Adipose tissue (tissue), 3 donors: ENCODE measurements around the gene DOCK1. TPM values are rescaled to one million over a fixed set of nuclear protein-coding genes. Genes with fewer than 3 reads are reported as not detected.

Source experiments
- H3K27ac ChIP-seq: one replicate; pipeline ENCODE4 v1.5.1; 2013; ENCODE audit warnings: low read depth, low read length
- WGBS, 3 donors: extraction: QIAGEN DNeasy Blood & Tissue Kit; methylation state at CpG; one replicate each; pipeline ENCODE4 v1.1.7; 2013; 5-methylcytosine and 5-hydroxymethylcytosine counted together
- polyA plus RNA-seq, 3 donors: library from polyadenylated mRNA; stranded (reverse); fragments of 200-250 nt; gene quantifications; one replicate each; pipeline ENCODE4 v1.2.3, GENCODE V29; 2013
- donor health status: healthy with polysubstance abuse.
- donor health status: Bipolar disorder and iron deficiency.
- donor health status: healthy.

Gene DOCK1
- polyA plus RNA-seq, 3 donors: 9.5 to 21.6 (median 21.5) TPM

GRCh38 chr10:126964190-126964589, 59.0 kb downstream of the DOCK1 start:
- WGBS, 3 donors: 54 to 83% (median 55%) methylated on average over 7 of the region's 7 CpGs
- H3K27ac ChIP-seq: no peak overlapping the region

DNA sequence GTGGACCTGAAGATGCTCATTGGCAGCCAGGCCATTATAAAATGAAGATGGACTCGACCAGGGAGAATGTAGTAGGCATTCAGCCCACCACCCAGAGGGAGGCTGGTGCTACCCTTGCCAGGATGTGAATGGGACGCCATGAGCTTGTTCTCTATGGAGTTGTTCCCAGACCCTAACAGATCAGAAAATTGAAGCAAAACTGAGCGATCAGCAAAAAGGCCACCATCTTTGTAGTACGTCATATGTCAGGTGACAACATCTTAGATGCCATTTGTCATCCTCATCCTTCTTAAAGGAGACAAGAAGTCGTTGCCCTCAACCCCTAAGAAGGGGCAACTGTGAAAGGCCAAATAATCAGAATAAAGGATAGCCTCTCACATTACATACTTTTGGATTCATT, 61.7 kb downstream of the DOCK1 start:
- 90 to 91% (median 91%) methylated on average over 5 of the region's 5 CpGs for WGBS, 3 donors
- H3K27ac ChIP-seq: no peak overlapping the region

DNA sequence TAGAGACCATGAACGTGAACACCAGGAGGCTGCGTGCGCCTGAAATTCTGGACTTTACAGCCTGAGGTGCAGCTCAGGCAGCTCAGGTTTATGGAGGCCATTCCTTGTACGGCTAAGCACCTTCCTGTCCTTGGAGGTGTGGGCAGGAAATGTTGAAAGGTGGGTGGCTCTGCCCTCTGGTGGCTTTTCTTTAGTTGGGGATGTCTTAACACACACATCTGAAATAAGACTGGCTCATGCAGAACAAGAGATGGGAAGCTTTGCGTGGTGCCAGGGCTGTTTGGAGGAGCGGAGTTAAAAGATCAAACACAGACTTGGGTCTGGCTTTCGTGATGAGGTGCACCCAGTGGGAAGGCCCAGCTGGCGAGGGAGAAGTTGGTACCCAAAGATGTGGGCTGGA, 64.1 kb downstream of the DOCK1 start:
- WGBS, 3 donors: 89 to 93% (median 91%) methylated on average over 8 of the region's 8 CpGs
- no peak overlapping the region for H3K27ac ChIP-seq

GRCh38 chr10:126972635-126973414, 67.6 kb downstream of the DOCK1 start:
- WGBS, 3 donors: 41 to 46% (median 43%) methylated on average over 11 of the region's 11 CpGs
- no peak overlapping the region for H3K27ac ChIP-seq

GRCh38 chr10:126975221-126975620, 70.0 kb downstream of the DOCK1 start:
- WGBS, 3 donors: 95 to 96% (median 96%) methylated on average over 5 of the region's 5 CpGs
- no peak overlapping the region for H3K27ac ChIP-seq

DNA sequence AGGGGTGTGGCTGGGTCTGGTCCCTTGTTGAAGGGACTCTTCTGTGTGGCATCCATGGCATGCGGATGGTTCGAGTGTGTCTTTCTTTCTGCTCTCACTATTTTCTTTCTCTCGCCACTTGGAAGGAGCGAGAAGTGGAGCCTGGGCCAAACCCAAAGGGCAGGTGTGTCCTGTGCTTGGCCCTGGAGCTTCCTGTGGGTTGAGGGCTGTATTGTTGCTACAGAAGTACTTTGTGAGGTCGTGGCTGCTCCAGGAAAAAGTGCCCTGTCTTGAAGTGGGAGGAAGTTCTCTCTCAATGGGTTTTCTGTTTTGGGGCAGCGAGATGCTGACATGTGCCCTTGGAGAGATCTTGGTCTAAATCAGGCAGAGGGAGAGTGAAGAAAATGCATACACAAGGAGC, 72.0 kb downstream of the DOCK1 start:
- WGBS, 3 donors: 39 to 86% (median 60%) methylated on average over 6 of the region's 6 CpGs
- no peak overlapping the region for H3K27ac ChIP-seq

GRCh38 chr10:126979311-126979710, 74.1 kb downstream of the DOCK1 start:
- 80 to 94% (median 89%) methylated on average over 1 of the region's 1 CpG for WGBS, 3 donors

GRCh38 chr10:126993208-126993607, 88.0 kb downstream of the DOCK1 start:
- no peak overlapping the region for H3K27ac ChIP-seq
- 94 to 96% (median 96%) methylated on average over 7 of the region's 7 CpGs for WGBS, 3 donors

More at GRCh38 chr10:126979311-126979710, 74.1 kb downstream of the DOCK1 start:
- no peak overlapping the region for H3K27ac ChIP-seq

DNA sequence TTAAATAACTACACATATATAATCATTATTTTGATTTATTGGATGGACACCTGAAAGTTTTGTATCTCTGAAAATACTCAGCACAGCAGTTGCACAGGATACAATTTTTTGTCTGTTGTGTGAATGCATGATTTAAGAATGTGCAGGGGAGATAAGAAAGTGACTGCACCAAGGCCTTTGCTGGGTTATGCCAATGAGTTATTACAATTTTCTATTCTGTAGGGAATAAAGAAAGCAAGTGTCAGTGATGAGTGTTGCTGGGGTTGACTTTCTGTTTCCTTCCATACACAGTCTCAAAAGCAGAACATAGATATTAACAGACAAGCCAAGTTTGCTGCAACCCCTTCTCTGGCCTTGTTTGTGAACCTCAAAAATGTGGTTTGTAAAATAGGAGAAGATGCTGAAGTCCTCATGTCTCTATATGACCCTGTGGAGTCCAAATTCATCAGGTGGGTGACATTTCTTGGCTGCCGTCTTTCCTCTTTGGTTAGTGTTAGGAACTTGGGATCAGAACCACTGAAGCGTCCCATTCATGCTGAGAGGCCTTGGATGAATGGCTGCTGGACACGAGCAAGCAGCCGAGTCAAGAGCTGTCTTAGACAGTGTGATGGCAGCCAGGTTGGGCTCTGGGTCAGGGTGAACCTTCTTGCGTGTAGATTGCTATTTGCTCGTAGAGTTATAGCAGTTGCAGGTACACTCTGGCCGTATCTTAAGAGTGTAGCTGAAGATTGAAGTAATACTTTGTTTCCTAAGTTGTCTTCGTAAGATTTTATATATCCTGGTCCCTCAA, 92.8 kb downstream of the DOCK1 start:
- 91 to 95% (median 91%) methylated on average over 8 of the region's 8 CpGs for WGBS, 3 donors
- H3K27ac ChIP-seq: no peak overlapping the region

DNA sequence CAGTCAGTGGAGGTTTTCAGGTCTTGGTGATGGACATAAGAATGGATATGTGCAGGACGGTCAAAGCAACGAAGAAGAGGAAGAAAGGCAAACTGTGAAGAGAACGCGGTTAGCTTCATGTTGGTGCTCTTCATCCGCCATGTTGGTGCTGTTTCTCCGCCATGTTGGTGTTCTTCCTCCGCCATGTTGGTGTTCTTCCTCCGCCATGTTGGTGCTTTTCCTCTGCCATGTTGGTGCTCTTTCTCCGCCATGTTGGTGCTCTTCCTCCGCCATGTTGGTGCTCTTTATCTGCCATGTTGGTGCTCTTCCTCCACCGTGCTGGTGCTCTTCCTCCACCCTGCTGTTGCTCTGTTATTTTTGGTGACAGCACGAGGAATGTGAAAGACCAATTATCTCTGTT, 95.4 kb downstream of the DOCK1 start:
- no peak overlapping the region for H3K27ac ChIP-seq
- WGBS, 3 donors: 88 to 97% (median 89%) methylated on average over 12 of the region's 12 CpGs

GRCh38 chr10:127003032-127003685, 97.9 kb downstream of the DOCK1 start:
- 90 to 96% (median 95%) methylated on average over 9 of the region's 9 CpGs for WGBS, 3 donors
- no peak overlapping the region for H3K27ac ChIP-seq

DNA sequence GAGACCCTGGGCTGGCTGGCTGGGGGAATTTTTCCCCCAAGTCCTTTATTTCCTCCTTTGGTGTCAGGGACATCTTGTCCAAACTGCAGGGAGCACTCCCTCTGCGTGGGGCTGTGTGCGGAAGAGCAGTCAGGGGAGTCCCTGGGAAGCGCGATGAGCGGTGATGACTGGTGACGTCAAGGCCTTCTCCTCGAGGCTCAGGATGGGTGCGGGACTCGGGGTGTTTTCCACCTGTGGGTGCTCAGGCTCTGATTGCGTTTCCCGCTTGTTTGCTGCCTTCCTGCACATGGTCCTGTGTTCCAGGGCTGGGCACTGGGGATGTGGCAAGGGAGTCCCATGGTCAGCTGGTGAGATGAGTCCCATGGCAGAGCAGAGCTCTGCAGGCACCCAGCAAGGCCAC, 101.2 kb downstream of the DOCK1 start:
- WGBS, 3 donors: 94 to 97% (median 94%) methylated on average over 11 of the region's 11 CpGs
- H3K27ac ChIP-seq: no peak overlapping the region

DNA sequence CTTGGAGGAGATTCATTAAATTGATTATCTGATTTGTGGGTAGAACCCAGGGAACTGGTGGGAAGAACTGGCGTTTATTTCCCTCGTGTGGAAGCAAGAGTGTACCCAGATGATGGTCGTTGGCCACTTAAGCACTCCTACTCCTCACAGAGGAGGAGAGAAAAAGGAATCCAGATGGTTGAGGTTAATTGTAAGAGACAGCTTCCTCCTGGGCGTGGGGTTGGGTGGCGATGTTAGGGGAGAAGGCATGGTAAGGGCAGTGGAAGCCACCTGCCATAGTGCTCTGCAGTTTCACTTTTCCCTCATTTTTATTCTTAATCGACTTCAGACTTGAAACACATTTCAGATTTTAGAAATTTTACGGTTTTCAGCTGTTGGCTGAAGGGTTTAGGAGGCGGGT, 104.1 kb downstream of the DOCK1 start:
- 67 to 87% (median 68%) methylated on average over 8 of the region's 8 CpGs for WGBS, 3 donors
- no peak overlapping the region for H3K27ac ChIP-seq

- no peak overlapping the region for H3K27ac ChIP-seq
- 57 to 68% (median 59%) methylated on average over 5 of the region's 5 CpGs for WGBS, 3 donors
These were observed 105.9 kb downstream of the DOCK1 start for GRCh38 chr10:127011174-127011573.

DNA sequence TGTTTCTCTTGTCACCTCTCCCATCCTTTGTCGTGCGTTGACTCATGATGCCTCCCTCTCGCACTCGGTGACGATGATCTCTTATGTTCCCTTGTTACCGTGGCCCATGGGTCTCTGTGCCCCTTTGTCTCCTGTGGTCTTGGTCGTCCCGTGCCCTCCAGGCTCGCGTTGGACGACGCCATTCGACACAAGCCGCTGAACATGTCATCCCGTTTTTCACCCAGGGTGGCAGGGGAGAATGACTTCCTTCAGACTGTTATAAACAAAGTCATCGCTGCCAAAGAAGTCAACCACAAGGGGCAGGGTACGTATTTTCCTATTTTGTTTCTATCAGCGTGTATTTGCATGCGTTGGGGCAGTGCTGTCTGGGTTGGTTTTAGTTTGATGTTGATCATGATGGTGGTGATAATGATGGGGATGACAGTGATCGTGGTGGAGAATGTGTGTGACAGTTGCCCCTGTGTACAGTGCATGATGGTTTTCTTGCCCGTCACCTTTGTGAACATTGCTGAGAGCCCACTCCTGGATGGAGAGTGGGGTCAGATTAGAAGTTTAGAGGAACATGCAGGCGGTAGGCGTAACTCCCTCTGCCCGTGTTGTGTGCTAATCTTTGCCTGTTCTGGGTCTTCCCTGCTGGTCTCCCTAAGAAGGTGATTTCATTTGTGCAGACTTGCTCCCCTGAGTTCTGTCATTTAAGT, 107.0 kb downstream of the DOCK1 start:
- WGBS, 3 donors: 70 to 87% (median 83%) methylated on average over 24 of the region's 24 CpGs
- no peak overlapping the region for H3K27ac ChIP-seq

DNA sequence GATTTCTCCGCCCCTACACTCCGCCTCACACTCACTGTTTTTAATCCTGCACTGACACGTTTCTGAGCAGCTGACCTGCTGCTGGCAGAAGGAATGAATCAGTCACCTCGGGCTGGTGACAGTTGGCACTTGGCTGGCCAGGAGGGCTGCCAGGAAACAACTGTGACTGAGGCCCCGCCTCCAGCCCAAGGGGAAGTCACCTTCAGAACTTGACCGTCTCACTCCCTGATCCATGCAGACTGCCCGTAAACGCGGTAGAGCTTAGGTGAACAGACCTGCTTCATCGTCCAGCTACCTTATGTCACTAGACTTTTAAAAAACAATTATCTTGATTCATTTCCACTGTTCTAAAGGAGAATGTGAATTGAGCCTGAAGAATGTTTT, 107.5 kb downstream of the DOCK1 start:
- no peak overlapping the region for H3K27ac ChIP-seq
- WGBS, 3 donors: 10 to 40% (median 40%) methylated on average over 10 of the region's 10 CpGs

GRCh38 chr10:127013211-127013656, 108.0 kb downstream of the DOCK1 start:
- H3K27ac ChIP-seq: no peak overlapping the region

DNA sequence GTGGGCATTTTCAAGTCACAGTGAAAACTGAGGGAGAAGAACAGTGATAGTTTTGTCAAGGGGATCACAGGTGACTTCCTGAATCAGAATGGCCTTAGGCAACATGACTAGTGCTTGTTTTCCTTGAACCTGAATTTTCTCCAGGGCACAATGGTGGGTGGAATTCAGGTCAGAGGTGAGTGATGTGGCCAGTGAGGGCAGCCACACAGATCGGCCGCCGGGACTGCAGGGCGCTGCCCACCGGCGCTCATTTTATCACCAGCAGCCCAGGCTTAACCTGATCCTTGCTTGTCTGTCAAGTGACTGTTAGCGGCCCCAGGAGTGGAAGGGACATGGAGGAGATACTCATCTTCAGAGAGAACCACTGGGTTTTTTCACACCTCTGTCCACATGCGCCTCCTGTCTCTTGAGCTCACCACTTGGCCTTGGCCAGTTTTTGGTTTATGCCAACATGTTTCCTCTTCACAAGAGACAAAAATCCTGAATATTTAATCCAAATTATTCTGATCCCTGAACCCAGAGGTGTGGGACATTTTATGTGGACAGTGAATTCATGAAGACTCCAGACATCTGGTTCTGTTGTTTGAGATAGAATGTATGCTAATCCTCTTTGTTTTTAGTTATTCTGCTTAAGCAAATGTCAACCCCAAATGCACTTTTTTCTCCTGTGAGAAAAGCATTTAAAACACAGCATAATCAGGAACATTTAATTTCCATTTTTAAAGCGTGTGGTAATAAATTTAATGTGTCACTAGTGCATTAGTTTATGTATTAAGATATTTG, 108.7 kb downstream of the DOCK1 start:
- WGBS, 3 donors: 86 to 94% (median 91%) methylated on average over 9 of the region's 9 CpGs
- H3K27ac ChIP-seq: no peak overlapping the region

More at GRCh38 chr10:127013211-127013656, 108.0 kb downstream of the DOCK1 start:
- 21 to 62% (median 55%) methylated on average over 9 of the region's 9 CpGs for WGBS, 3 donors
